Activated naive CD8-positive, alpha-beta T cell treated with anti-CD3 and anti-CD28 coated beads, Interleukin-2, amount 10 ng/mL, durations not matched to agents 7 days and 5 days (primary cell): ENCODE data around the gene GNRH2. TPM values are rescaled to one million over a fixed set of nuclear protein-coding genes. Genes with fewer than 3 reads are reported as not detected.
"Not testable (repeated sequence)": the region's sequence is repeated elsewhere in the genome, so short reads cannot be mapped to it uniquely, and the experiment has no call there.

Source experiments
- ATAC-seq: fragments of 150-1000 bp; cut with Tn5 transposase; one replicate; pipeline ENCODE4 v1.10.0; 2021; ENCODE audit warnings: low read depth, moderate library complexity
- POLR2A ChIA-PET: fragments of 350-600 bp; sonication (Branson Sonifier 250); formaldehyde crosslinking; loops from one replicate; lab custom pipeline; 2021; ENCODE audit warnings: antibody characterized with exemption; lab: Charles Lee
- DNase-seq: peaks from one replicate; pipeline ENCODE4 v3.0.0; 2021
- H3K27ac Mint-ChIP-seq: one replicate; pipeline ENCODE4 v1.8.0; 2022; ENCODE audit warnings: mild to moderate bottlenecking, mixed read lengths
- H3K27me3 Mint-ChIP-seq: one replicate; pipeline ENCODE4 v1.8.0; 2022; ENCODE audit warnings: mild to moderate bottlenecking, moderate library complexity, mixed read lengths
- H3K36me3 Mint-ChIP-seq: one replicate; pipeline ENCODE4 v1.8.0; 2021; ENCODE audit warnings: mild to moderate bottlenecking, mixed read lengths
- H3K4me1 Mint-ChIP-seq: one replicate; pipeline ENCODE4 v1.8.0; 2021; ENCODE audit warnings: mixed read lengths
- H3K4me3 Mint-ChIP-seq: one replicate; pipeline ENCODE4 v1.8.0; 2022; ENCODE audit warnings: mild to moderate bottlenecking, moderate library complexity, mixed read lengths
- H3K9me3 Mint-ChIP-seq: one replicate; pipeline ENCODE4 v1.8.0; 2021; ENCODE audit warnings: mixed read lengths
- total RNA-seq, 2 experiments: library from RNA; stranded (reverse); gene quantifications; one replicate each; pipeline ENCODE4 v1.2.3, GENCODE V29; 2021

GNRH2 gene
- total RNA-seq, 2 experiments from 2014 or later, result 0.85 to 1.6 TPM

GRCh38 chr20:3071610-3072529 lies 28.4 kb downstream of the GNRH2 start, which contains the start of gene OXT:
Gene OXT, plus strand, starts transcription at chr20:3071620. Its CDS starts 36 bp downstream, at chr20:3071656.
- POLR2A ChIA-PET, result interaction anchor here (1.0 to 1.1 kb wide), 2 partner anchors 21 to 199 kb away, joined by 3 read pairs; partner anchors contain the start of gene PTPRA
- peak within 1 kb of the TSS; percentile 45 for H3K27ac Mint-ChIP-seq

DNA sequence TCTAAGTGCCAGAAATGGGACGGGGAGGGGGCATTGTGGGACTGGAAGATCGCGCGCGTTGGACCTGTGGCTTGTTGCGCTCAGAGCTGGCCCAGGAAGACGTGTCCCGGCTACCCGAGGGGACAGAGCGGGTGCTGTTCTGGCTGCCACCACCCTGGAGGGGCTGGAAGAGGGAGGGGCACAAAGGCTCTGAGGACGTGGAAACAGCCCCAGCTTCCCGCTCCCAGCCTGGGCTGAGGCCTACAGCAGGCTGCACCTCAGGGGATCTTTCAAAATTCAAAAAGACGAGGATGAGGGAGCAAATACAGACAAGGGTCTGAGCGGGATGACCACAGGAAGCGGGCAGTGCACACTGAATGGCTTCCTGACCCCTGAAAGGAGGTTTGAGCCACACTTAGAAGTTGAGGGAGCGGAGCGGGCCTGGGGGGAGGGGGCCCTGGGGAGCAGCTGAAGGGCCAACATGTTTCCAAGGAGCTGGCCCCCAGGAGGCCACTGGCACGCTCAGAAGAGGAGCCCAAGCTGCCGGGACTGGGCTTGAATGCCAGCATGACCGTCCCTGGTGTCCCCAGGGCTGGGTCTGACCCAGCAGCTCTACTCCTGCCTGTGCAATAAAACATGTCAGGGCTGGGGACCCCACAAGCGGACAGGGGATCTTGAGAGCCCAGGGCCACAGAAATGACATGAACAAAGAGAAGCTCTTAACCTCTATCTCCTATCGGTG lies 29.3 kb downstream of the GNRH2 start:
- ATAC-seq (no peak), DNase-seq (no peak)
- Mint-ChIP-seq H3K27me3 (peaks cover 18% of the 10 kb centered on the region), H3K36me3 (no peaks in the 10 kb centered on the region), H3K27ac (no peak overlapping the region), H3K4me3 (peak overlapping the region; percentile 76), H3K9me3 (no peaks in the 10 kb centered on the region), H3K4me1 (peaks cover 21% of the 10 kb centered on the region)
- POLR2A ChIA-PET, result interaction anchor here (1.0 to 1.1 kb wide), 2 partner anchors 20 to 200 kb away, joined by 3 read pairs; partner anchors contain the start of gene PTPRA

More at GRCh38 chr20:3071610-3072529, 28.4 kb downstream of the GNRH2 start, which contains the start of gene OXT:
- Mint-ChIP-seq H3K4me3 (peak within 1 kb of the TSS; percentile 76), H3K36me3 (no peaks in the 10 kb centered on the region), H3K9me3 (no peaks in the 10 kb centered on the region), H3K4me1 (peaks cover 17% of the 10 kb centered on the region), H3K27me3 (peaks cover 18% of the 10 kb centered on the region)
- peak; percentile 76 for ATAC-seq
- peak; percentile 70 for DNase-seq

DNA sequence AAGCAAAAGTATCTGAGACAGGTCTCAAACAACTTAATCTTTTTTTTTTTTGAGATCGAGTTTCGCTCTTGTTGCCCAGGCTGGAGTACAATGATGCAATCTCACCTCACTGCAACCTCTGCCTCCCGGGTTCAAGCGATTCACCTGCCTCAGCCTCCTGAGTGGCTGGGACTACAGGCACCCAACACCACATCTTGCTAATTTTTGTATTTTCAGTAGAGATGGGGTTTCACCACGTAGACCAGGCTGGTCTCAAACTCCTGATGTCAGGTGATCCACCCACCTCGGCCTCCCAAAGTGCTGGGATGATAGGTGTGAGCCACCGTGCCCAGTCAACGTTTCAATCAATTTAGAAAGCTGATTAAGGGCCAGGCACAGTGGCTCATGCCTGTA lies 29.8 kb downstream of the GNRH2 start:
- POLR2A ChIA-PET, result interaction anchor here (1.0 kb wide), 1 partner anchor 19 kb away, joined by 3 read pairs; no protein-coding TSS in a partner anchor
- not testable (repeated sequence) for H3K4me3 Mint-ChIP-seq, DNase-seq, H3K9me3 Mint-ChIP-seq, ATAC-seq, H3K36me3 Mint-ChIP-seq, H3K27ac Mint-ChIP-seq
- H3K4me1 Mint-ChIP-seq, result peaks cover 25% of the 10 kb centered on the region
- peaks cover 22% of the 10 kb centered on the region for H3K27me3 Mint-ChIP-seq

DNA sequence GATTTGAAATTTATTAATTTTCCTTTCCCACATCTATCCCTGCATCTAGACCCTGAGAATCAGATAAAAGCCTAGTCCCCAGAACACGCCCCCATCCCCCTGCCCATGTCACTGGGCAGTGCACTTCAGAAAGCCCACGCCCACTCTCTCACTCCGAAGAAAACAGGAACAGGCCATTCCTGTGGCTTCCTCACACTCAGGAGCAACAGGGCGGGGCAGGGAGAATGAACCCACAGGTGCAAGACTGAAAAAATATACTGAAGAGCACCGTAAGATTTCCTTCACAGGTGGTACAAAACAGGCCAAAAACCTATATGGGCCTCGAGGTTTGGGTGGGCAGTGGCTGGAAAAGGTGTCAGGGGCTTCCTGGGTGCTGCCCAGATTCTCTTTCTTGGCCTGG lies 31.4 kb downstream of the GNRH2 start:
- H3K27ac Mint-ChIP-seq, result no peak overlapping the region
- ATAC-seq (no peak), DNase-seq (no peak)
- peaks cover 36% of the 10 kb centered on the region for H3K27me3 Mint-ChIP-seq
- H3K9me3 Mint-ChIP-seq, result peaks cover 2% of the 10 kb centered on the region
- POLR2A ChIA-PET, result no interaction called here
- no peaks in the 10 kb centered on the region for H3K36me3 Mint-ChIP-seq
- H3K4me1 Mint-ChIP-seq, result peaks cover 25% of the 10 kb centered on the region
- H3K4me3 Mint-ChIP-seq, result no peak overlapping the region

- H3K36me3 Mint-ChIP-seq, ATAC-seq, H3K4me3 Mint-ChIP-seq, DNase-seq, H3K9me3 Mint-ChIP-seq, POLR2A ChIA-PET, H3K27ac Mint-ChIP-seq: not testable (repeated sequence)
- Mint-ChIP-seq H3K4me1 (peaks cover 25% of the 10 kb centered on the region), H3K27me3 (peaks cover 41% of the 10 kb centered on the region)
Observed at GRCh38 chr20:3075315-3075714, 31.9 kb downstream of the GNRH2 start.

GRCh38 chr20:3077618-3078134 lies 34.3 kb downstream of the GNRH2 start:
- H3K36me3 Mint-ChIP-seq, result no peaks in the 10 kb centered on the region
- DNase-seq, result no peak
- H3K27ac Mint-ChIP-seq, result peak overlapping the region; percentile 17
- ATAC-seq, result peak; percentile 63
- H3K4me1 Mint-ChIP-seq, result peaks cover 20% of the 10 kb centered on the region
- peaks cover 2% of the 10 kb centered on the region for H3K9me3 Mint-ChIP-seq
- peaks cover 58% of the 10 kb centered on the region for H3K27me3 Mint-ChIP-seq
- POLR2A ChIA-PET, result interaction anchor here (0.6 to 1.7 kb wide), 4 partner anchors 14 to 24 kb away, joined by 3 to 9 read pairs (median 7); no protein-coding TSS in a partner anchor
- H3K4me3 Mint-ChIP-seq, result peak overlapping the region; percentile 33

DNA sequence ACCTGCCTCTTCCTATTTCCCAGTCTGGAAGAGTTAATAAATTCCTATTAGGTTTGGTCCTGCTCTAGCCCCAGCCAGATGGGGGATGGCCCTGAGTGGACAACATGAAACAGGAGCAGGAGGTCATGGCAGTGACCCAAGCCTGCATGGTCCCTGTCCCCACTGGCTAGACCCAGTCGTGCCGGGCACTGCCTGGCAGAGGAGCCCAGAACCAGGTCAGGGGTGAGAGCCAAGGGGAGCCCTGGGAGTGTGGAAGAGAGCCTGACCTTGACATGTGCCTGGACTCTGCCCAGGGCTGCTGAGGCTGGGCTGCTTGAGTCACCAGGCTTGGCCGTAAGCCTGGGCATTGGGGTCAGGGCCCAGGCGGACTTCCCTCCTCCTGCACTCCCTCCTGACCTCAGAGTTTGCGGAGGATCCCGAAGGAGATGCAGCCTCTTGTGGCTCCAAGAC lies 37.5 kb downstream of the GNRH2 start:
- Mint-ChIP-seq H3K4me3 (no peak overlapping the region), H3K36me3 (no peaks in the 10 kb centered on the region), H3K27ac (no peak overlapping the region), H3K9me3 (peaks cover 2% of the 10 kb centered on the region), H3K4me1 (peaks cover 16% of the 10 kb centered on the region), H3K27me3 (peaks cover 61% of the 10 kb centered on the region)
- no peak for ATAC-seq
- no peak for DNase-seq
- POLR2A ChIA-PET, result interaction anchor here (0.6 kb wide), 1 partner anchor 222 kb away, joined by 3 read pairs; no protein-coding TSS in a partner anchor

- H3K27me3 Mint-ChIP-seq, result peaks cover 61% of the 10 kb centered on the region
- no peak for ATAC-seq
- H3K4me1 Mint-ChIP-seq, result peaks cover 16% of the 10 kb centered on the region
Observed at GRCh38 chr20:3081641-3082040, 38.2 kb downstream of the GNRH2 start.

DNA sequence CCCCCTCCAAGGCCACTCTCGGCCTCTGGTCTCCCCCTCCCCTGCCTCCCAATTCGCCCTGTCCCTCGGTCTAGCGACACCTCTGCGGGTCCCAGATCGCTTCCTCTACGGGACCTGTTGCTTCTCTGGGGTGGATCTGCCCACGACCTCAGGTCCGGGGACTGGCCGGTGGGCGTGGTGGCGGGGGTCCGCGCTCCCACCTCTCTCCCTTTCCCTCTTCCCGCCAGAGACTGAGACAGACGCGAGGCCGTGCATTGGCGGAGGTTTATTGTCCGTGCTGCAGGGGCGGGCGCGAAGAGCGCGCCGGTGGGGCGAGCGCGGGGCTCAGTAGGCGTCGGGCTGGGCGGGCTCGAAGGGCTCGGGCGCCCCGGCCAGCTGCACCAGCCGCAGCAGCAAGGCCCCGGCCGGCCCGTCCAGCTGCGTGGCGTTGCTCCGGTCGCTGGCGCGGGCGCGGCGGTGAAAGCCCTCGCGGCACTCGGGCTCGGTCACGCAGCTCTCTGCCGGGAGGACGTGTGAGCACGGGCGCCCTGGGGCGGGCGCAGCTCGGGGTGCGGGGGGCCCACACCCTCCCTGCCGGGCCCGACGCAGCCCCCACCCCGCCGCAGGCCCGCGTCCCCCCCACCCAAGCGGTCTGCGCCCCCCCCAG lies 39.0 kb downstream of the GNRH2 start:
- ATAC-seq (peak; percentile 53), DNase-seq (no peak)
- Mint-ChIP-seq H3K9me3 (peaks cover 2% of the 10 kb centered on the region), H3K4me1 (peaks cover 11% of the 10 kb centered on the region), H3K27ac (no peak overlapping the region), H3K27me3 (peaks cover 61% of the 10 kb centered on the region), H3K4me3 (peak overlapping the region; percentile 55), H3K36me3 (no peaks in the 10 kb centered on the region)
- POLR2A ChIA-PET, result no interaction called here

More at GRCh38 chr20:3081641-3082040, 38.2 kb downstream of the GNRH2 start:
- no peak overlapping the region for H3K27ac Mint-ChIP-seq
- peaks cover 2% of the 10 kb centered on the region for H3K9me3 Mint-ChIP-seq
- no peak for DNase-seq
- POLR2A ChIA-PET, result interaction anchor here (0.6 kb wide), 1 partner anchor 222 kb away, joined by 3 read pairs; no protein-coding TSS in a partner anchor
- H3K4me3 Mint-ChIP-seq, result no peak overlapping the region
- no peaks in the 10 kb centered on the region for H3K36me3 Mint-ChIP-seq

DNA sequence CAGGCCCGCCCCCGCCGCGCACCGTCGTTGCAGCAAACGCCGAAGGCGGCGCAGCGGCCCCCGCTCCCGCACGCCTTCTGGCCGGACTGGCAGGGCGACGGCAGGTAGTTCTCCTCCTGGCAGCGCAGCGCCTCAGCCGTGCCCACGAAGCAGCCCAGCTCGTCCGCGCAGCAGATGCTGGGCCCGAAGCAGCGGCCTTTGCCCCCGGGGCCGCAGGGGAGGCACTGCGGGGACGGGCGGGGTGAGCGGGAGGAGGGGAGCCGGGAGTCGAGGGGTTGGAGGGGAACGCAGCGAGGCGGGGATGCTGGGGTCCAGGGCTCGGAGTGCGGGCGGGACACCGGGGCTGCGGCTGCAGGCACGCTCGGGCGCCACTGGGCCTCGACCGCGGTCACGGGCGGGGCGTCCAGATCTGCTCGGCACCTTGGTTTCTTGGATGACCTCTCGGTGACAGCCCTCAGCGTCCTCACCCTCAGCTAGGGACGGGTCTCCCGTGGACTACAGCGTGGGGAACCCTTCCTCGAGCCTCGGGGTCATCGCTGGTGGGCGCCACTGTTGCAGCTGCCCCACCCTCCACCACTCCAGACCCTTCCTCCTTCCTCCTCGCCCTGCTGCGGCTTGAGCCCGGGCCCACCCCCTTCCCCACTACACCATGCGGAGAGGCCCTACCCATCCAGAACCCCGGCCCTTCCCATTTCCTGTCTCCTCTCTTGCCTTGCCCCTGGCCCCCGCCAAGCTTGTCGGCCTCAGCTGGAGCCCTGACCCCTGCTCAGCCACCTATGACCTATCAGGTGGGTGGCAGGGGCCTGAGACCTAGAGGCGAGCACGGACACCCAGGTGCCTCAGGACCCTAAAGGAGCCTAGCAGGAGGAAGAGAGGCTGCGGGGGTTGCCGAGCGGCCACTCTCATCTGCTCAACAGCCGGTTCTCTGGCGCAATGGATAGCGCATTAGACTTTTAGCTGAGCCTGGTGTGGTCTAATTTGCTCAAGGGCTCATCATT lies 39.8 kb downstream of the GNRH2 start:
- H3K27ac Mint-ChIP-seq, result no peak overlapping the region
- POLR2A ChIA-PET, result interaction anchor here (1.3 kb wide), 1 partner anchor 9 kb away, joined by 3 read pairs; no protein-coding TSS in a partner anchor
- no peaks in the 10 kb centered on the region for H3K9me3 Mint-ChIP-seq
- H3K27me3 Mint-ChIP-seq, result peaks cover 56% of the 10 kb centered on the region
- ATAC-seq (peak; percentile 34), DNase-seq (no peak)
- H3K4me3 Mint-ChIP-seq, result peak overlapping the region; percentile 28
- H3K4me1 Mint-ChIP-seq, result peaks cover 5% of the 10 kb centered on the region
- no peaks in the 10 kb centered on the region for H3K36me3 Mint-ChIP-seq

DNA sequence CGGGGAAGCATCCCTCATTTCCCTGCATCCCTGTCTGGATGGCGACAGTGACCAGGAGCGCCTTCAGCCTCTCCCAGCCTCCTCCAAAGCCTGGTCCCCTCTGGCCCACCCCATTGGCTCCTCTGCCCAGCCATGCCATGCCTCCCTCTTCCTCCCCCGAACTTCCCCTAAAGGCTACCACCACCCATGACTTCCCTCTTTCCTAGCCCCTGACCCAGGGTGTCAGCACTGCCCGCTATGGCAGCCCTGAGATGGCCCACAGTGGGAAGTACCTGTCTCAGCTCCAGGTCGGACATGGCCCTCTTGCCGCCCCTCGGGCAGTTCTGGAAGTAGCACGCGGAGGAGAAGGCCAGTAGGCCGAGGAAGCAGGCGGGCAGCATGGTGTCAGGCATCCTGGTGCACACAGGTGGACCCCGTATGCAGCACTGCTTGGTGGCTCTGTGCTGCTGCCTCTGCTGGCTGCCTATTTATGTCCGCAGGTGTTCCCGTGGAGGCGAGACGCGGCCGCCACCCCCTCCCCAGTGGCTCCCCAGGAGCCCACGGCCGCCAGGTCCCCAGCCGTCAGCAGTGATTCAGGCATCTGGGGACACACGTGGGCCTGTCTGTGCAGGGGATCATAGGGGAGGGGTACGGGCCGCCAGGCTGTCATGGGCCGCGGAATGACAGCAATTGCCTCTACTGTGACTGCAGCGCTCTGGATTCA lies 41.0 kb downstream of the GNRH2 start, which contains the start of gene AVP:
Gene AVP, minus strand, starts transcription at position 442 of the 703 bp plus-strand sequence. Its CDS starts 50 bp downstream, at position 392.
- POLR2A ChIA-PET, result interaction anchor here (1.3 kb wide), 1 partner anchor 8 kb away, joined by 3 read pairs; no protein-coding TSS in a partner anchor
- H3K36me3 Mint-ChIP-seq, result no peaks in the 10 kb centered on the region
- H3K27ac Mint-ChIP-seq, result no peak within 1 kb of the TSS
- no peak for DNase-seq
- peak within 1 kb of the TSS; percentile 28 for H3K4me3 Mint-ChIP-seq
- no peaks in the 10 kb centered on the region for H3K9me3 Mint-ChIP-seq
- no peak for ATAC-seq
- peaks cover 46% of the 10 kb centered on the region for H3K27me3 Mint-ChIP-seq
- H3K4me1 Mint-ChIP-seq, result peaks cover 5% of the 10 kb centered on the region
